Activated B cell treated with CpG ODN at 0.5 μM for 24 hours (primary cell): Measurements from ENCODE around the gene TIAM2. TPM values are rescaled to one million over a fixed set of nuclear protein-coding genes. Genes with fewer than 3 reads are reported as not detected.

Source experiments
- ATAC-seq: fragments of 200-7000 bp; cut with Tn5 transposase; one replicate; pipeline ENCODE4 v1.10.0; 2021; ENCODE audit warnings: low read depth, mild to moderate bottlenecking, moderate library complexity
- CTCF ChIA-PET: fragments of 350-600 bp; sonication (Branson Sonifier 250); formaldehyde crosslinking; loops from one replicate; lab custom pipeline; 2021; ENCODE audit warnings: antibody characterized with exemption; lab: Charles Lee
- POLR2A ChIA-PET: fragments of 350-600 bp; sonication (Branson Sonifier 250); formaldehyde crosslinking; loops from one replicate; lab custom pipeline; 2021; ENCODE audit warnings: antibody characterized with exemption; lab: Charles Lee
- DNase-seq: peaks from one replicate; pipeline ENCODE4 v3.0.0; 2022
- H3K27ac Mint-ChIP-seq: one replicate; pipeline ENCODE4 v1.8.0; 2020; ENCODE audit warnings: mixed read lengths
- H3K27me3 Mint-ChIP-seq: one replicate; pipeline ENCODE4 v1.8.0; 2021; ENCODE audit warnings: mixed read lengths
- H3K36me3 Mint-ChIP-seq: one replicate; pipeline ENCODE4 v1.8.0; 2021; ENCODE audit warnings: low read depth, mixed read lengths
- H3K4me1 Mint-ChIP-seq: one replicate; pipeline ENCODE4 v1.8.0; 2021; ENCODE audit warnings: mixed read lengths
- H3K4me3 Mint-ChIP-seq: one replicate; pipeline ENCODE4 v1.8.0; 2020; ENCODE audit warnings: mild to moderate bottlenecking, mixed read lengths
- H3K9me3 Mint-ChIP-seq: one replicate; pipeline ENCODE4 v1.8.0; 2020; ENCODE audit warnings: mixed read lengths
- CTCF ChIP-seq: fragments of 200-600 bp; IDR thresholded peaks from one replicate; pipeline ENCODE4 v1.8.0; 2022; ENCODE audit warnings: antibody characterized with exemption, mild to moderate bottlenecking
- intact Hi-C: fragments of 100-400 bp; cut with micrococcal nuclease; formaldehyde crosslinking; loops from one replicate; pipeline ENCODE4 v1.15.1; 2024
- total RNA-seq: library from RNA; stranded (reverse); gene quantifications from 2 replicates; pipeline ENCODE4 v1.2.3, GENCODE V29; 2022

TIAM2 gene
- total RNA-seq, 1 donor from 2014 or later = 13.0 TPM

DNA sequence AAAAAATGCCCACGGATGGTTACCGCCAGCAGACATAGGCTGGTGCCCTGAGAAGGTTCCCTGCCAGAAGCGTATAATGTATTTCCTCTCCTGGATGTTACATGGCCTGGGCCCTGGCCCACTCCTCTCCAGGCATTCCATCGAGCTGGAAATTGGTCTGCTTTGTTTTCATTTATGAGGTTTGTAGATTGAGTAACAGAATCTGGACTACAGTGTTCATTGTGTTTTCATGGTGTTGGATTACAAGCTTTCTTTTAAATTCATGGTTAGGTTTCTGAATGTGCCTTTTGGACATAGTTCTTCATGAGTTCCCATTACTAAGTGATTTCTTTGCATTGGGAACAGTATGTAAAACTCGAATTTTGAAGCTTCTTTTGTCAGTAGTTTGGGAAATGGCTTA, 6.4 kb downstream of the TIAM2 start:
- Mint-ChIP-seq H3K4me3 (no peak overlapping the region), H3K9me3 (no peaks in the 10 kb centered on the region), H3K4me1 (no peaks in the 10 kb centered on the region), H3K27ac (no peak overlapping the region), H3K36me3 (no peaks in the 10 kb centered on the region), H3K27me3 (peaks cover 16% of the 10 kb centered on the region)
- intact Hi-C loops = no loop called here
- ChIA-PET CTCF (no interaction called here), POLR2A (no interaction called here)
- ATAC-seq = no peak
- no peak for DNase-seq
- no peak for TF ChIP-seq CTCF

GRCh38 chr6:155001934-155002333, 6.8 kb downstream of the TIAM2 start:
- ATAC-seq (no peak), DNase-seq (no peak)
- peaks cover 13% of the 10 kb centered on the region for H3K27me3 Mint-ChIP-seq
- no peak for TF ChIP-seq CTCF
- no peaks in the 10 kb centered on the region for H3K4me1 Mint-ChIP-seq
- H3K9me3 Mint-ChIP-seq = no peaks in the 10 kb centered on the region
- no peak overlapping the region for H3K27ac Mint-ChIP-seq
- ChIA-PET POLR2A (no interaction called here), CTCF (no interaction called here)
- intact Hi-C loops = no loop called here
- no peak overlapping the region for H3K4me3 Mint-ChIP-seq
- no peaks in the 10 kb centered on the region for H3K36me3 Mint-ChIP-seq

GRCh38 chr6:155003476-155003875, 8.4 kb downstream of the TIAM2 start:
- ChIA-PET POLR2A (no interaction called here), CTCF (no interaction called here)
- Mint-ChIP-seq H3K27me3 (peaks cover 2% of the 10 kb centered on the region), H3K36me3 (no peaks in the 10 kb centered on the region), H3K9me3 (no peaks in the 10 kb centered on the region), H3K4me1 (no peaks in the 10 kb centered on the region), H3K4me3 (no peak overlapping the region), H3K27ac (no peak overlapping the region)
- no peak for ATAC-seq
- intact Hi-C loops = no loop called here
- TF ChIP-seq CTCF = no peak
- no peak for DNase-seq

DNA sequence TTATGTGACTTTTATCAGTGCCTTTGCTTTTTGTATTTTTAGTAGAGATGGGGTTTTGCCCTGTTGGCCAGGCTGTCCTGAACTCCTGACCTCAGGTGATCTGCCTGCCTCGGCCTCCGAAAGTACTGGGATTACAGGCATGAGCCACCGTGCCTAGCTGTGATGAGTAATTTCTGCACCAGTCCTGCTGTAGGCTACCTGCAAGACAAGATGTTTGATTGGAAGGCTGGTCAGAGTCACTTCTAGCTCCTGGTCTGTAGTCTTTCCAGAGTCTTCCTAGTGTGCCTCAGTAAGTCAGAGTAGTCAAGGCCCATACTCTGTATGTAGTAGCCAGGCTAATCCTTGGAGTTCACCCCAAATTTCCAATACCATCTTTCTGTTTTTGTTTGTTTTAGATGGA, 8.9 kb downstream of the TIAM2 start:
- Mint-ChIP-seq H3K4me1 (no peaks in the 10 kb centered on the region), H3K4me3 (no peak overlapping the region), H3K27ac (no peak overlapping the region), H3K9me3 (no peaks in the 10 kb centered on the region), H3K27me3 (peaks cover 2% of the 10 kb centered on the region), H3K36me3 (no peaks in the 10 kb centered on the region)
- POLR2A ChIA-PET = no interaction called here
- intact Hi-C loops = no loop called here
- no peak for TF ChIP-seq CTCF
- DNase-seq (no peak), ATAC-seq (no peak)
- CTCF ChIA-PET = no interaction called here

DNA sequence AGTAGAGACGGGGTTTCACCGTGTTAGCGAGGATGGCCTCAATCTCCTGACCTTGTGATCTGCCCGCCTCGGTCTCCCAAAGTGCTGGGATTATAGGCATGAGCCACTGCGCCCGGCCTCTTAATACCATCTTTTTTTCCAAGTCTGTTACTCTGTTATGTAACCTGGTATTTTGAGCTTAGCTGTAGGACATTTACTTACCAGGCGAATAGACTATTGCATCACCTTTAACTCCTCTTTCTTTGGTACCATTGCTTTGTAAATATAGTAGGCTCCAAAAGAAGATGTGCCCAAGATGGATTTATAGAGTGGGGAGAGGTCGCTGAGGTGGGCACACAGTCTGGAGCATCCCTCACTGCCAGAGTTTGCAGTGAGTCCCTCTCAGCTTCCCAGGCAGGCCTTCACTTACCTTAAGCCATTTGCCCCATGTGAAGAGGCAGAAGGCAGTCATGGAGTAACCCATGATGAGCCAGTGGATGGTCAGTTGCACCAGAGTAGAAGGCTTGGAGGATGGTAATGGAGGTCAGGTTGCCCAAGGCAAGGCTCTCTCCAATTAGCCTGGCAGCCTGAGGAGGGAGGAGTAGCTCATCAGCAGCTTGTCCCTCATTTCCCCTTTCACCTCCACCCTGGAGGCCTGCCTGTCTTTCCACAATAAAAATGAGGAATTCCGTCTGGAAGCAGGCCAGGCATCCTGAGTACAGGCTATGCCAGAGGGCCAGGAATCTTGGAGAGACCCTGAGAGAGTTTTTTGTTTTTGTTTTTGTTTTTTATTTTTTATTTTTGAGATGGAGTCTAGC, 9.7 kb downstream of the TIAM2 start:
- Mint-ChIP-seq H3K36me3 (no peaks in the 10 kb centered on the region), H3K9me3 (no peaks in the 10 kb centered on the region), H3K27ac (no peak overlapping the region), H3K4me3 (no peak overlapping the region), H3K4me1 (no peaks in the 10 kb centered on the region), H3K27me3 (peaks cover 2% of the 10 kb centered on the region)
- DNase-seq = no peak
- no peak for TF ChIP-seq CTCF
- no peak for ATAC-seq
- ChIA-PET CTCF (no interaction called here), POLR2A (no interaction called here)
- intact Hi-C loops = no loop called here
